CD4-positive, alpha-beta T cell treated with Interferon gamma for 1 hour (primary cell): ENCODE results near the gene CLDN17.

Experiments
- DNase-seq: peaks from one replicate; pipeline ENCODE4 v3.0.0-alpha.2; 2020

CLDN17 gene, protein sequence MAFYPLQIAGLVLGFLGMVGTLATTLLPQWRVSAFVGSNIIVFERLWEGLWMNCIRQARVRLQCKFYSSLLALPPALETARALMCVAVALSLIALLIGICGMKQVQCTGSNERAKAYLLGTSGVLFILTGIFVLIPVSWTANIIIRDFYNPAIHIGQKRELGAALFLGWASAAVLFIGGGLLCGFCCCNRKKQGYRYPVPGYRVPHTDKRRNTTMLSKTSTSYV

DNA sequence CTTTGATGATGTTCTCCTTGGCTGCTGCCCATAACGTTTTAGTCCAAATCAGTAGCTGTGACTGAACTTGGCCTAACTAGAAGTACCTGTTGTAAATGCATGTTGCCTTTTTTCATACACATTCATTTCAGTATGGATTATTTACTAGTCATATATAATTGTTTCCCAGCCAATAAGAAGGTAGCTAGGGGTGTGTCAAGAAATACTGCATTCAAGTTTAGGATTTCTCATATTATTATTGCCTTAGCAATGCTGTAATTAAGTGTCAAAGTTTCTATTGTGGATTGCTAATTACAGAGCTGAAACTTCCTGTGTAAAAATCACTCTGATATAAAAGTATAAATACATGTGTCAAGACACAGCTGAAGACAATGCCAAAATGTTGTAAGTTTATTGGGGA lies at the start of gene CLDN17:
CLDN17 (minus strand) TSS at position 101 of the 400 bp plus-strand sequence. CDS start 188 bp downstream, outside the sequence.
- DNase-seq: no peak

DNA sequence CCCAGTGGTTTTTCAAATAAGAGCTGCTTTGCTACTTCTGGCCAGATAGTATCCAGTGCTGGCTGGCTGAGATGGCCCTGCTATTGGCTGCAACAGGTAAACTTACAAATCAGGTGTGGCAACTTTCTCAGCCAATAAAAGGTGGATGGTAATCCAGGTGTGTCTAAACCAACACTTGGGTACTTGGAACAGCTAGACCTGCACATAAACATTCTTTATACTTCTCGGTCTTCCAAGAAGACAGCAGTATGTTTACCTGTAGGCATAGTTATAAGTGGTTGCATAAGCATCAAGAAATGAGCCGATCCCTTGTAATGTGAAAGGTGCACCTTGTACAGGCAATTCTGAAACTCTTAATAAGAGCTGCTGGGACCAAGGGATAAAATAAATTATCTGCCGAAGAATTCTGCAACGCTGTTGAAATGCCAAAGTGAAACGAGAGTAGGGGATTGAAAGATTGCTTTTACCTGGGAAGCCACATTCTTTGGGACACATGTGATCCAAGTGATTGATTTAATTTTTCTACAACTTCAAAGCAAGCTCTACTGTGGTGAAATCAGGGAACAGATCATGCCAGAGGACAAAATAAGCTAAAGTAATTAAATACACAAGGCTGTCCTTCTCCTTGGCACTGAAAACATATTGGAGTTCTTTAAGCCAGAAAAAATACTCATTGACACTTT lies 49.6 kb upstream of the CLDN17 start, which contains the start of gene CLDN8:
CLDN8 (minus strand) TSS at position 57 of the 683 bp plus-strand sequence. CDS start 172 bp downstream, outside the sequence.
- DNase-seq: no peak

DNA sequence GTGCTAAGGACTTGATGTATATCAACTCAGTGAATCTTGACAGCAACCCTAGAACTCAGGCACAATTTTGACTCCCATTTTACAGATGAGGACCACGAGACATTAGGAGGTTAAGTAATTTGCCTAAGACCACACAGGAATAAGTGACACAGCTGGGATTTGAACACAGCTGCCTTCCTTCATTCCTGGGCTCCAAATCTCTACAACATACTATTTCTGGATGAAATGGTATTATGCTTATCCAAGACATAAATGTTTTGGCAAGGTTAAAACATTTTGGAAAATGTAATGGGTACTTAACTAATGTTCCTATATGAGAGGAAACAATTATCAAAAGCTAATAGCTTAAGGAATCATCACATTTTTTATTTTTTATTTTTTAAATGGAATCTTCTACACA lies 44.5 kb upstream of the CLDN17 start:
- DNase-seq: no peak

DNA sequence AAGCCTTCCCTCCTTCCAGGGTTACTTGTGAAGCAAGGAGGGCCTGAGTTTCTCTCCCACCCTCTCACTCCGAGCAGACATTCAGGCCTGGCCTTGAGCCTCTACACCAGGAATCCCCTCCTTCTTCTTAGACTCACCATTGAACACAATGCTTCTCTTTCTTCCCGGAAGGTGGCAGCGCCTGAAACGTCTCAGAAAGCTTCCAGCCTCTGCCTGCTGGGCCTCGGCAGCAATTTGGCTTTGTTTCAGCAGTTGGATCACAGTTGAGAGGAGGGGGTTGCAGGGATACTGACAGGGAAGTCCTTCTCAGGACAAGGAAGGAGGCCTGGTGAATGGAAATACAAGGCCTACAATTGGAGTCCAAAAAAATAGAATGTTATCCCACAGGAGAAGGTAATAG lies 43.0 kb upstream of the CLDN17 start:
- no peak for DNase-seq

DNA sequence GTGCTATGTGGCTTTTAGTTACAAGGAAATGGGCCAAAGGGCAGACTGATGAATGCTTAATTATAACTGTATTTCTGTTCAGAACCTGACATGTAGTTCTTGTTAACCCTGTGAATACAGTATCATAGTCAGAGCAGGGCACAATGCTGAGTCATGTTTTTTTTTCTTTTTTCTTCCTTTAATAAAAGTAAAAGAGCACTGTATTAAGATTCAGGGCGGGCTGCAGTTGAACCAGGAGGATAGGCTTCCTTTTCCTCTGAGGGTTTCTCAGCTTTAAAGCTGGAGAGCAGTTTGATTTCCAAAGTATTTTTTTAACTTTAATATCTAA lies 40.6 kb upstream of the CLDN17 start:
- no peak for DNase-seq

DNA sequence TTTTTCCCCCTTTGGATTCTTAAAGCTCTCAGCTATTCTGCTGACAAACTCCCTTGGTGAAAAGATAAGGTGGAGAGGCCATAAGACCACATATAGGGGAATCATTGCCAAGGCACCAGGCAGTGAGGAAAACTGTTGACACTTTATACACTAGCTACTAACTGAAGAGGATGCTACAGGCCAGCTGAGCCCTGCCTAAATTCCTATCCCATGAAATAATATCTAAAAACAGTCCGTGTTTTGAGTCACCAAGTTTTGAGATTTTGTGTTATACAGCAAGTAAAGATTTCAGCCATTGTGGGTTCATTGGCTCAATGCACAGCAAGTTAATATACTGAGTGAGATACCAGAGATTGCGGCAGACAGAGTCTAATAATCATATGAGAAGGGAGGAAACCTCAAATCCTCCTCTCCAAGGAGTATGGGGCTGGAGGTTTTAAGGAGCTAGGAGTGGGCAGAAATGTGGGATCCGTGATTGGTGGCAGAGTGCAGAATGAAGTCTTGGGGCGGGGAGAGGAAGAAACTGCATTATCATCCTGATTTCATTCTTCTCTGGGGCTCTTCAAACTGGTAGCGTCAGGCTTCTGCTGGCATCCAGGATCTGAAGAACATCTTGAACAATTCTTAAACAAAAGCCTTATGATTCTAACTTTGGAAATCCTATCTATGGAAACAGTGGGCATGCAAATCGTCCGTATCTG lies 40.1 kb upstream of the CLDN17 start:
- DNase-seq: no peak

DNA sequence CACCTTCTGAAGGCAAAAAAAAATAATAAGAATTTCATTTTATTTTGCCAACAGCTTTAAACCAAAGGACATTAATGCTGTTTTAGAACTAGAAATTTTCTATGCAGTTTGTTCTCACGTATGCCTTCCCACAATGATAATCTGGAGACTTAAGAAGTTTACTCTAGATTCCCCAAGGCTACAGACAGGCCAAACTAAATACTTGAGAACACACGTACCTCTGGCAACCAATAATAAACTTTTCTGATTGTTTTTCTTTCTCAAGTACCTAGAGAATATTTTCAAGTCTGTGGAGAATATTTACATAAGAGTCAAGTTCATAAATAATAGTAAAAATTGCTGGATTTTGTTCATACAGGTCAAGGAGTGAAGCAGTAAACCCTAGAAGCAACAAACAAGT lies 33.4 kb upstream of the CLDN17 start:
- DNase-seq: no peak

DNA sequence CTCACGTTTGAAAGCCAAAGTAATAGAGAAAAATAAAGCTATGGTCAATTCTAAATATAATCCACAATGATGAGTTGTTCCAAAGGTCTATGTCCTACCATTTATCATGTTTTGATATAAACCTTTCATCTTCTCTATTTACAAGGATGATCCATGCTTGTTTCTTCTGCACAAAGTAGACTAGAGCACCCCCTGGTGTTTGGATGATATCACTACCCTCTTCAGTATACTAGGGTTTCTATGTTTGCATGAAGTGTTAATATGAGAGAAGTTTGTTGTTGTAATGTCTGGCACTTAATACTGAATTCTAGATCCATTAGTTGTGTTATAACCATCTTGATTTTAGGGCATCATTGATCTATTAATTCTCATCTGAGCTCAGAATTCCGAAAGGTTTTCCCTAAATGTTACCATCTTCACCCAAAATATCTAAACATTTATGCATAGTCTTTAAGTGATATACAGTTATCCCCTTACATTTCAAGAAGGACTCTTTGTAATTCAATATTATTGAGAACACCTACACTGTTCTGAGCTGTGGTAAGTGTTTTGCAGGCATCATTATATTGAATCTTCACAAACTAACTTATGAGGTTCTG lies 28.2 kb upstream of the CLDN17 start:
- DNase-seq: no peak

DNA sequence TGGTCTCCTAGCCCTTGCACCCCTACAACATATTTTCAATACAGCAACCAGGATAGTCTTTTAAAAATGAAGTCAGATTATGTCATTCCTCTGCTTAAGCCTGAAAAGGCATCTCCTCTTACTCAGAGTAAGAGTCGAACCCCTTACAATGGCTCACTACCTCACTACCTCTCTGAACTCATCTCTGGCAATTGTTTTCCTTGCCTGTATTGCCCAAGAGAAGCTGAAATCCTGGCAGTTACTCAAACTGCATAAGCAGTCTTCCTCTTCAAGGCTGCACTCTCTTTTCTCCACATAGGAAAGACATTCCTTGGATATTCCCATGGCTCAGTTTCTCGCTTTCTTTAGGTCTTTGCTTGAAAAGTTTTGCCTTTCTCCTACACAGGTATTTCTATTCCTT lies 26.6 kb upstream of the CLDN17 start:
- DNase-seq: no peak

DNA sequence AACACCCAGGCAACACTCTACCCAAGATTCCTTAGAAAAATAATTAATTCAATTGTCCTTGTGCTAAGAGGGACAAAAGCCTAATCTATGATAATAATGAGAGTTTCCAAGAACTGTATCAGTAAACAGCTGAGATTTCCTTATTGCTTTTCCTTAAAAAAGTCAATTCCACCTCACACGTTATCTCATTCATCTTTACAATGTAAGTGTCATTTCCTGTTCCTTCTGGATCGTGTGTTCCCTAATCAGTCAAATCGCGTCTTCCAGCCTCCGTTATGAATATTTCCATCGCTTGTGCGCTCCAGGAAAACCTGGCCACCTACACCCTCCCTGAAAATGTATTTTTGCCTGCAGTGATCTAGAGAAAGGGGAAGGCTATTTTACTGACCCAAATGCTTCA lies 23.9 kb upstream of the CLDN17 start:
- DNase-seq: no peak

DNA sequence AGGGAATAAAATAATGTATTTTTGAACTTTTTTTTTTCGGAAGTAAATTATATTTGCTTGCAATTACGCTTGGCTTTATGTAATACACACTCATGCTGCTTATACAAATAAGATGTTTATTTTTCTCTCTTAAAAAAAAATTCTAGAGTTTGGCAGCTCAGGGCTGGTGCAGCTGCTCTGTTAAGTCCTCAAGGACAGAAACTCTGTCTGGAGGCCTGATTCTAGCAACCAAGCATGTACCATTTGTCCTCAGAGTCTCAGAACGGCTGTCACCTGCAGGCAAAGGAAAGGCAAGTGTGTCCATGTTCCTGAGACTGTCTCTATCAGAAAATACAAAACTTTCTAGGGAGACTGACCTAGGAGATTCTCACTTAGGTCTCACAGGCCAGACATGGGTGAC lies 23.2 kb upstream of the CLDN17 start:
- DNase-seq: no peak

DNA sequence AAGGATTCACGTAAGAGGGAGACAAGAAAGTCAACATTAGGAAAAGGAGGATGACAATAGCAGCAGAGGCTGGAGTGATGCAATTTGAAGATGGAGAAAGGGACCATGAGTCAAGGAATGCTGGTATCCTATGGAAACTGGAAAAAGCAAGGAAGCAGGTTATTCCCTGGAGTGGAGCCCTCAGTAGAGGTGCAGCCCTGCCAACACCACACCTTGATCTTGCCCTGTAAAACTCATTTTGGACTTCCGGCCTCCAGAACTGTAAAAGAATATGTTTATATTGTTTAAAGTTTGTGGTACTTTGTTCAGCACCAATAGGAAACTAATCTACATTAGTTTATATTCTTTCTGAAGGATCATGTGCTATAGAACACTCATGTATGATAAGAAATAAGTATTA lies 19.6 kb upstream of the CLDN17 start:
- DNase-seq: no peak

DNA sequence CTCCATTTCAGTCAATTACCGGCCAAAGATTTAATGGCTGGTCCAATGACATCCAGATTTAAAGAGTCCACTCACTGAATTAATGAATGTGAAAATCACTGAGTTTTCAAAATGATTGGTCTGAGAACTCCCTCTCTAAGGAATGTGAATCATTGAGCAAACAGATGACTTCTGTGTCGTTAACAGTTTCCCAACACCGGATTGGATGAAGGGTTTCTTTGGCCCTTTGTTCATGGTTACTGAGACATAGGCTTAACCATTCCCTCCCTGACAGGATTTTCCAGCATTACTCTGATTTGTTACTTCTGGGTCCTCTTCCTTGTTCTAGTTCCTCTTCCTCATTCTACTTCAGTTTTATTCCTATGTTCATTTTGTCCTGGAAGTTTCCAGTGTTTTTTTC lies 1.5 kb upstream of the CLDN17 start:
- no peak for DNase-seq

DNA sequence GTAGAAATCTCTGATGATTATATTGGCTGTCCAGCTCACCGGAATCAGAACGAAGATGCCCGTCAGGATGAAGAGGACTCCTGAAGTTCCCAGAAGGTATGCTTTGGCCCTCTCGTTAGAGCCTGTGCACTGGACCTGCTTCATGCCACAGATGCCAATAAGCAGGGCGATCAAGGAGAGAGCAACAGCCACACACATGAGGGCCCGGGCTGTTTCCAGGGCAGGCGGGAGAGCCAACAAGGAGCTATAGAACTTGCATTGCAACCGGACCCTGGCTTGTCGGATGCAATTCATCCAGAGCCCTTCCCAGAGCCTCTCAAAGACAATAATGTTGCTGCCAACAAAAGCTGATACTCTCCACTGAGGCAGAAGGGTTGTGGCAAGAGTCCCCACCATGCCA lies 434 bp downstream of the CLDN17 start:
- DNase-seq: no peak

DNA sequence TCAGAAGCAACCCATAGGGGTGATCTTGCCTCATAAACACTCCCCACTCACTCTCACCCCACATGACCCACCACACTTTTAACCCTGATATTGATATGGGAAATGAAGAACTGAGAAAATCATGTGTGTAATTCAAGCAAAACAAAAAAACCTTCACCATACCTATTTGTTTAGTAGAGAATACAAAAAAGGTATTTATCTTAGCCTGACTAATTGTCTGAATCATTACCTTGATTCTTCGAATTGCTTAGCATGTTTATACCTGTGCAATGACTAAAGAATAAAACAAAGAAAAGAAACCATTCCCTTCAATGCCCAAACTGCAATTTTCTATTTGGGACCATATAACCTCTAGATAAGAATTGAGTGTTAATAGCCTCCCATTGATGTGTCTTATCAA lies 1.8 kb downstream of the CLDN17 start:
- no peak for DNase-seq

DNA sequence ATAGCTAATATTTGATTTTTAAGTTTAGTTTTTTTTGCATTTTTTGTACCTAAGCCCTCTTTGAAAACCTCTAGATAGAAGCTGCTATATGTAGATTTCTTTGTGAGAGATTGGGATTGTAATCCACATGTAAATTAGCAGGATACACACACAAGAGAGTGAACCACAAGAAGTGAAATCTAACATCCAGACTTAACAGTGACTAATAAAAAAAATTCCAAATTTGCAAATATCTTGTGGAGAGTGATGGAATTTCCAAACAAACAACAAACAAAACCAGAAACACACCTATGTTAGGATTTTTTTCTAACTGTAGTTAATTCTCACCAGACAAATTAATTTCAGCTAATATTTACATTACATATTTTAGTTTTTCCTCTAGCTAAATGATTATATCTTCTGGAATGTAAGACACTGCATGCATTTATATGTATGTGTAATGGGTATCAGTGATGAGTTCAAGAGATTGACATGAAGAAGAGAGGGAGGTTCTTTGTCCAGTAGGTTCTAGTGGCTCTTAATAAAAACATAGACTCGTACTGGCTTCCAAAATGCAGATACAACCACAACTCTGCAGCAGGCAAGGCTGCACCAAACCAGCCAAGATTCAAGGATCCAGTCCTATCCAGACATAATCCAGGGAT lies 12.8 kb downstream of the CLDN17 start:
- no peak for DNase-seq

DNA sequence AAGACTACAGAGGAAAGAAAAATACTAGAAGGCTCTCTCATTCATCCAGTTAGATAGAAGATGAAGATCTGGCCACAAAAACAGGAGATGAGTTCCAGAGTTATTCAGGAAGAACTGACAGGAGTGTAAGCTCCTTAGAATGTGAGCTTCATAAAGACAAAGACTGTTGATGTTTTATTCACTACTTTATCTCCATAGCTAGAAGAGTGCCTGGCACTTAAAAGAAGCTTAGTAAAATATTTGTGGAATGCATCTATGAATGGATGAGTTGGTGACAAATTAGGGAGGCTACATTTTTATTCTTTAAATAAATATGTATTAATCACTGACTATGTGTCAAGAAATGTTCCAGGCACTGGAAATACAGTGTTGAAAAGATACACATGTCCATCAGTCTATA lies 13.8 kb downstream of the CLDN17 start:
- DNase-seq: no peak

DNA sequence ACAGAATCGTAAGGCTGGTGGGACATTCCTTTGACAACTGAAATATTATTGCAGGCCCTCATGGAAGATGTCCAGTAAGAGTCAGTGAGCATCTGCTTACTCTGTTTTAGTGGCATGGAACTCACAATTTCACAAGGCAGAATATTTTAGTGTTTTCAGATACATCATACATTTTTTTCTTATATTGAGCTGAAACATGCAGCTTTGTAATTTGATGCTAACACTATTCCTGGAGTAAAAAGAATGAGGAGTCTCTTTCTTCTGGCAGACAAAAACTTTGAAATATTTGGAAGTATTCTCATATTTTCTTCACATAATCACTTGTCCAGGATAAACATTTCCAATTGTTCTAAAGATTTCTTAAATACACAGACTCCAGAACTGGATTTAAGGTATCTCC lies 17.7 kb downstream of the CLDN17 start:
- DNase-seq: no peak

DNA sequence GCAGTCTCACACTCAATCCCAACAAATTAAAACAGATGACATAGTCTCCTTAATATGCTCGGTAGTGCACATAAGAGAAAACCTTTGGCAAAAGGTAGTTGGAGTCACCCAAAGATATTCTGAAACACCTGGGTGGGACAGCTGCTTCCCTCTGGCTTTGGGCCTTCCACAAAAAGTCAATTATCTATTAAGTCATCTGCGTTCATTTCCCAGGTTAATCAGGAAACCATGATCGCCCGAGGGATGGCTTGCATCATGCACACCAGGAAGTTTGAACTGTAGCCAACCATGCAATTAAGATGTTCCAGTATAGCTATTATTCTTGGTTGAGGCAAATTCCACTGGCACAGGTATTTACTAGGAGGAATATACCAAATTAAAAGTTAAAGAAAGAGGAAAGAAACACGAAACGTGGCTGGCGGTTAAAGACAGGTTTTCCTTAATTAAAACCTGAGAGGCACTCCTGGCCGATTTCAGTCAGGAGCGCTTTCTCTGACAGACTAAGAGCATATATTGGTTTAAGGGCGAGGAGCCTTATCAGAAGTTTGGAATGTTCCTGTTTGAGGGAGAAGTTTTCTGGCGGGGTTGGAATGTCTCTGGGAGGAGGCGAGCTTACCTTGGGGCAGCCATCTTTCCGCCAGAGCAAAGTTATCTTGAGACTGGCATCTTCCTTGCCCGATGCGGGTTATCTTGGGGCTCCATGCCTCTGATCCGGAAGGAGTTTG lies 19.9 kb downstream of the CLDN17 start:
- no peak for DNase-seq

DNA sequence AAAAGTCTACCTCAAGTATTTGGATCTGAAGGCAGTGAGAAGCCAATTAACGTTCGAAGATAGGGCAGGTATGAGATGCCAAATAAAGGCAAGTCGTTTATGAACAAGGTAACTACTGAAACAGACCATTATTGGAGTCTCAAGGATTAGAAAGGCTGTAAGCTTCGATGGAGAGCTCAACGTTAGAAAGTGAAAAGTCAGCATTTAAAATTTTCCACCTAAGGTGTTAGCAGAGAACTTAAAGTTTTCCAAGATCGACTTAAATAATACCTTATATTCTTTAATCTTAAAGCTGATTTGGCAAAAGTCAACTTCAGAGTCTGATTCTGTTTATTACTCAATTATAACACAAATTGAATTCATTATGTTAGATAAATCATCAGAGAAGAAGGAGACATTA lies 28.1 kb downstream of the CLDN17 start:
- DNase-seq: no peak

DNA sequence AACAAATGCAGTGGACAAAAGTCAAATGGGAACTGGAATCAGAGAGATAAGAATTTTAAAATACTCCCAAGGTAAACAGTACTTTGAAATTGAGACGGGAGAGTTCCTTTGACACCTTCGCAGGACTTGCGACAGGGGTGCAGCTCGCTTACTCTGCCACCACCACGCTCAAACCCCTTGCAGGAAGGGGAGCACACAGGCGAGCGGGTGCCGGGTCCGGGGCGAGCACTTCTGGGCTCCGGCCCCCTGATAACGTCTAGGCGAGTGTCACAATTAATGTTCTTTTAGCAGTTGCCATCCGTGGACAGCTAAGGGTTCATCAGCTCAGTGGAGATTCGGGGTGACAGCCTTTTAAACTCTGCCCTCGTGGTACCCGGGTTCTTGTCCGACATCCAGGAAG lies 37.4 kb downstream of the CLDN17 start:
- DNase-seq: no peak

DNA sequence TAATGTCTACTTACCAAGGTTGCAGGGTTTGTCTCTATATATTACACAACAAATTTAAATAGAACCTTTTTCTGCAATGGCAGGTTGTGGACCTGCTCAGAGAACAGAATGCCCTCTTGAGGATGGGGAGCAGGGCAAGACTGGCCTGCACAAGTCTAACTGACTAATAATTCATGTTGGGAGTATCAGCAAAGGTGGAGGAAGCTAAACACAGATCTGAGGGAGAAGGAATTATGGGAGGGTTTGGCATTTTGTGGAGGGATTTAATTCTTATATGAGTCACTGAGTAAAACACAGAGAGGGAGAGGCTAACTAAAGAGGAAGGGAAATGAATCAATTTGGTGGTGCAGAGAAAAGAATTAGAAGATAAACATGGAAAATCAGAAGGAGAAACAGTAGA lies 40.0 kb downstream of the CLDN17 start:
- DNase-seq: no peak

DNA sequence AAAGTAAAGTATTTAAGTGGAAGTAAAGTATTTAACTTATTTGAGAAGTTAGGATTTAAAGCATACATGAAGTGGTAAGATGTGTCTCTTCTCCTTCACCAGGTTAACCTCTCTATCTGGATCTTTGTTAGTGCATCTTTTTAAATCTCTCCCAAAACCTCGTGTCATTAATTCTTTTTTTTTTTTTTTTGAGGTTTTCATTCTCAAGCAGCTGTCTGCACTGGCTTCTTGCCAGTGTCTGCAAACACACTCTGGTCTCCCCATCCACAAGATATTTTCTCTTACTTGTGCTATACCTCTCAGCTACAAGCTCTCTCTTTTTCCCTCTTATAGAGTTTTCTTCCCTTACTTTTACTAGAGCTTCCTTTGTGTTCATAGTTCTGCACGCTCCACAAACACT lies 49.0 kb downstream of the CLDN17 start:
- DNase-seq: no peak
